T-helper 1 cell treated with Interleukin-12 subunit alpha and Interleukin-12 subunit beta and Interleukin-4 antibody, amounts not matched to agents 30 μg/mL and 1 μg/mL, for 36 hours (primary cell): ENCODE measurements around the gene CACNA1F.

Source experiments
- H3K27ac Mint-ChIP-seq: one replicate; pipeline ENCODE4 v1.8.0; 2021; ENCODE audit warnings: mild to moderate bottlenecking, mixed read lengths
- H3K27me3 Mint-ChIP-seq: one replicate; pipeline ENCODE4 v1.8.0; 2021; ENCODE audit warnings: low read depth, mixed read lengths
- H3K36me3 Mint-ChIP-seq: one replicate; pipeline ENCODE4 v1.8.0; 2021; ENCODE audit warnings: low read depth, mixed read lengths
- H3K4me1 Mint-ChIP-seq: one replicate; pipeline ENCODE4 v1.8.0; 2021; ENCODE audit warnings: low read depth, mixed read lengths
- H3K4me3 Mint-ChIP-seq: one replicate; pipeline ENCODE4 v1.8.0; 2021; ENCODE audit warnings: mild to moderate bottlenecking, moderate library complexity, mixed read lengths
- H3K9me3 Mint-ChIP-seq: one replicate; pipeline ENCODE4 v1.8.0; 2021; ENCODE audit warnings: mixed read lengths

CACNA1F gene

GRCh38 chrX:49249616-49250015 is 16.5 kb upstream of the CACNA1F start:
- H3K9me3 Mint-ChIP-seq: no peaks in the 10 kb centered on the region
- peaks cover 2% of the 10 kb centered on the region for H3K4me1 Mint-ChIP-seq
- no peaks in the 10 kb centered on the region for H3K27me3 Mint-ChIP-seq
- peaks cover 17% of the 10 kb centered on the region for H3K36me3 Mint-ChIP-seq
- H3K4me3 Mint-ChIP-seq: no peak overlapping the region
- no peak overlapping the region for H3K27ac Mint-ChIP-seq

DNA sequence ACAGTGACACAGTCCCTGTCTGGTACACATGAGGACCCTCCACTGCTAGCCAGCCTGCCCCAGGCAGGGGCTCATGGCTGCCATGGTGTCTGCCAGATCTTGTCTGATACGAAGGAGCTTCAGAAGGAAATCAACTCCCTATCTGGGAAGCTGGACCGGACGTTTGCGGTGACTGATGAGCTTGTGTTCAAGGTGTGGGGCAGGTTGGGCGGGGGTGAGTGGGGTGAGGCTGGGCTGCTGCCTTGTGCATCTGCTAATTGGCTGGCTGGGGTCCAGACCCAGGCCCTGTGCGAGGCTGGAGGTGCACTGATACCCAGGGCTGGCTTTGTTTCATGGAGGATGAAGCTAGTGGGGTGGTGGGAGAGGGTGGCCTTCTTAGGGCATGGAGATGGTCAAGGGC is 15.9 kb upstream of the CACNA1F start:
- Mint-ChIP-seq H3K36me3 (peaks cover 20% of the 10 kb centered on the region), H3K9me3 (no peaks in the 10 kb centered on the region), H3K4me1 (peaks cover 3% of the 10 kb centered on the region), H3K27me3 (no peaks in the 10 kb centered on the region), H3K4me3 (no peak overlapping the region), H3K27ac (no peak overlapping the region)

DNA sequence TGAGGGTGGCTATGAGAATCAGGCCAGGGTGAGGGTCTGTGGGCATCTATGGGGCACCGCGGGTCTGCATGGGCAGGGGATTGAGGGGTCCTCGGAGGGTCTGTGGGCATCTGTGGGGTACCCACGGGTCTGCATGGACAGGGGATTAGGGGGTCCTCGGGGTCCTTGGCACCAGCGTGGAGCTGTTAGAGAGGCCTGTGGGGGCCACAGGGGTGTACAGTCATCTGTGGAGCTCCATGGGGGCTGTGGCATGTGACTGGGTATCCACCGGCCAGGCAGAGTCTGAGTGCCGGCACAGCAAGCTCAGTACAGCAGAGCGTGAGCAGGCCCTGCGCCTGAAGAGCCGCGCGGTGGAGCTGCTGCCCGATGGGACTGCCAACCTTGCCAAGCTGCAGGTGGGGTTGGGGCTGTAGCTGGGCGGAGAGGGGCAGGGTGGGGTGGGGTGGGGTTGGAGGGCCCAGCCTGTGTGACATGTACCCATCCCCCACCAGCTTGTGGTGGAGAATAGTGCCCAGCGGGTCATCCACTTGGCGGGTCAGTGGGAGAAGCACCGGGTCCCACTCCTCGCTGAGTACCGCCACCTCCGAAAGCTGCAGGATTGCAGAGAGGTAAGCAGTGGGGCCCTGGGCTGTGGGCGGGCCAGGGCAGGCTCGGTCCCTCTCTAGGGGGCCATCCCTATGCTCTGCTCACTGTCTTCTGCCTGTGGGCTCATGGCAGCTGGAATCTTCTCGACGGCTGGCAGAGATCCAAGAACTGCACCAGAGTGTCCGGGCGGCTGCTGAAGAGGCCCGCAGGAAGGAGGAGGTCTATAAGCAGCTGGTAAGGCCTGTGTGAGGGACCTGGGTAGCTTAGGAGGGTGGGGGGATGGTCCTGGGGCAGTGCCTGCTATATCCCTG is 15.0 kb upstream of the CACNA1F start:
- Mint-ChIP-seq H3K27me3 (no peaks in the 10 kb centered on the region), H3K9me3 (no peaks in the 10 kb centered on the region), H3K4me1 (peaks cover 6% of the 10 kb centered on the region), H3K27ac (no peak overlapping the region), H3K36me3 (peaks cover 24% of the 10 kb centered on the region), H3K4me3 (no peak overlapping the region)

GRCh38 chrX:49247346-49247745 is 14.2 kb upstream of the CACNA1F start:
- no peak overlapping the region for H3K4me3 Mint-ChIP-seq

GRCh38 chrX:49246541-49246940 is 13.4 kb upstream of the CACNA1F start:
- Mint-ChIP-seq H3K27ac (no peak overlapping the region), H3K27me3 (no peaks in the 10 kb centered on the region), H3K36me3 (peaks cover 22% of the 10 kb centered on the region), H3K4me1 (peaks cover 6% of the 10 kb centered on the region), H3K9me3 (no peaks in the 10 kb centered on the region), H3K4me3 (no peak overlapping the region)

More at GRCh38 chrX:49247346-49247745, 14.2 kb upstream of the CACNA1F start:
- Mint-ChIP-seq H3K27me3 (no peaks in the 10 kb centered on the region), H3K9me3 (no peaks in the 10 kb centered on the region), H3K4me1 (peaks cover 6% of the 10 kb centered on the region), H3K36me3 (peaks cover 25% of the 10 kb centered on the region), H3K27ac (no peak overlapping the region)

DNA sequence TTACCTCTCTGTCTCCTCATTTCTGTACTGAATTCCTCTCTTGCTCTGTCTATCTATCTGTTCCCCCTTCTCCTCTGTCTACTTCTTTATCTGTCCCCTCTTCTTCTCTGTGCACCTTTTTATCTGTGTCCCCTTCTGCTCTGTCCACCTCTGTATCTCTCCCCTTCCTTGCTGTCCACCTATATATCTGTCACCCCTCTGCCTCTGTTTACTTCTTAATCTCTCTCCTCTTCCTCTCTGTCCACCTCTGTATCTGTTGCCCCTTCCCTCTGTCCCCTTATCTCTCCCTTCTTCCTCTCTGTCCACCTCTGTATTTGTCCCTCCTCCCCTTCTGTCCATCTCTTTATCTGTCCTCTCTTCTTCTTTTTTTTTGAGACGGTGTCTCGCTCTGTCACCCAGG is 11.1 kb upstream of the CACNA1F start:
- peaks cover 21% of the 10 kb centered on the region for H3K36me3 Mint-ChIP-seq
- no peak overlapping the region for H3K27ac Mint-ChIP-seq
- H3K27me3 Mint-ChIP-seq: no peaks in the 10 kb centered on the region
- H3K4me3 Mint-ChIP-seq: no peak overlapping the region
- peaks cover 7% of the 10 kb centered on the region for H3K4me1 Mint-ChIP-seq
- no peaks in the 10 kb centered on the region for H3K9me3 Mint-ChIP-seq

DNA sequence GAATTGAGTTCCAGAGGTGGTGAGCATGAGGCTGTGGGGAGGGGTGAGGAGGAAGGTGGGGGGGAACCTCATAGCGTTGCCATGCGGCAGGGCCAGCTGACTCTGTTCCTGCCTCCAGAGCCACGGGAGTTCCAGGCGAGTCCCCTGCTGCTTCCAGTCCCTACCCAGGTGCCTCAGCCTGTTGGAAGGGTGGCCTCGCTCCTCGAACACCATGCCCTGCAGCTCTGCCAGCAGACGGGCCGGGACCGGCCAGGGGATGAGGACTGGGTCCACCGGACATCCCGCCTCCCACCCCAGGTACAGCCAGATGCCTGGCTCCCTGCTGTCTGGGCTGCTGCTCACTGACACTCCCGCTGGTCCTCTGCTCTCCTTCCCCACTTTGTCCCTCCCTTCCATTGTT is 10.0 kb upstream of the CACNA1F start:
- Mint-ChIP-seq H3K27me3 (no peaks in the 10 kb centered on the region), H3K36me3 (peaks cover 21% of the 10 kb centered on the region), H3K27ac (no peak overlapping the region), H3K4me3 (no peak overlapping the region), H3K9me3 (no peaks in the 10 kb centered on the region), H3K4me1 (peaks cover 7% of the 10 kb centered on the region)

- Mint-ChIP-seq H3K27me3 (no peaks in the 10 kb centered on the region), H3K36me3 (peaks cover 19% of the 10 kb centered on the region)
These were observed 9.5 kb upstream of the CACNA1F start for GRCh38 chrX:49242545-49243066.

DNA sequence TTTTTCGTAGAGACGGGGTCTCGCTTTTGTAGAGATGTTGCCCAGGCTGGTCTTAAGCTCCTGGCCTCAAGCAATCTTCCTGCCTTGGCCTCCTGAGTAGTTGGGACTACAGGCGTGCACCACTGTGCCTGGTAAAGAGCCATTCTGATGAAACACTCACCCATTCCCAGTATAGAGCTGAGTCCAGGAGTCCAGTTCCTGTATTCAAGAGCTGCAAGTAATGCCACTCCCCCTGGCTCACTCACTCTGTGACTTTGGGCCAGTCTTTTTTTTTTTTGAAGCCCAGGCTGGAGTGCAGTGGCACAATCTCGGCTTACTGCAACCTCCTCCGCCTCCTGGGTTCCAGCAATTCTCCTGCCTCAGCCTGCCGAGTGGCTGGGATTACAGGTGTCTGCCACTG is 5.6 kb upstream of the CACNA1F start:
- no peak overlapping the region for H3K27ac Mint-ChIP-seq
- no peak overlapping the region for H3K4me3 Mint-ChIP-seq
- H3K36me3 Mint-ChIP-seq: peaks cover 15% of the 10 kb centered on the region
- H3K27me3 Mint-ChIP-seq: no peaks in the 10 kb centered on the region
- H3K4me1 Mint-ChIP-seq: peaks cover 17% of the 10 kb centered on the region
- H3K9me3 Mint-ChIP-seq: no peaks in the 10 kb centered on the region

More at GRCh38 chrX:49242545-49243066, 9.5 kb upstream of the CACNA1F start:
- no peak overlapping the region for H3K27ac Mint-ChIP-seq
- H3K4me1 Mint-ChIP-seq: peaks cover 7% of the 10 kb centered on the region
- H3K9me3 Mint-ChIP-seq: no peaks in the 10 kb centered on the region
- H3K4me3 Mint-ChIP-seq: no peak overlapping the region

DNA sequence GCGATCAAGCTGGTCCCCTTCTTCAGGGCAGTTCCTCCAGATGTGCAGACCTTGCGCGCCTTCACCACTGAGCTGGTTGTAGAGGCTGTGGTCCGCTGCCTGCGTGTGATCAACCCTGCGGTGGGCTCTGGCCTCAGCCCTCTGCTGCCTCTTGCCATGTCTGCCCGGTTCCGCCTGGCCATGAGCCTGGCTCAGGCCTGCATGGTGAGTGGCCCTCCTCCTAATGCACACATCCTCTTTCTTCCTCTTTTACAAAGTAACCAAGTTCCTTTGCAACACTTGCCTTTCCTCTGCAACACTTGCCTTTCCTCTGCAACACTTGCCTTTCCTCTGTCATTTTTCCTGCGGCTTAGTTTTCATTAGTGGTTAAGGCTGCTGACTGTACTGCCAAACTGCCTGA is 3.9 kb upstream of the CACNA1F start:
- Mint-ChIP-seq H3K9me3 (no peaks in the 10 kb centered on the region), H3K27ac (peak overlapping the region; percentile 84), H3K36me3 (peaks cover 11% of the 10 kb centered on the region), H3K4me3 (peak overlapping the region; percentile 96), H3K4me1 (peaks cover 18% of the 10 kb centered on the region), H3K27me3 (no peaks in the 10 kb centered on the region)

GRCh38 chrX:49233887-49234555 is 881 bp upstream of the CACNA1F start:
- H3K4me3 Mint-ChIP-seq: no peak overlapping the region
- H3K27me3 Mint-ChIP-seq: no peaks in the 10 kb centered on the region
- H3K36me3 Mint-ChIP-seq: peaks cover 6% of the 10 kb centered on the region
- no peaks in the 10 kb centered on the region for H3K9me3 Mint-ChIP-seq
- H3K4me1 Mint-ChIP-seq: peaks cover 28% of the 10 kb centered on the region
- no peak overlapping the region for H3K27ac Mint-ChIP-seq

- Mint-ChIP-seq H3K27me3 (no peaks in the 10 kb centered on the region), H3K4me3 (no peak overlapping the region), H3K4me1 (peaks cover 28% of the 10 kb centered on the region), H3K36me3 (peaks cover 6% of the 10 kb centered on the region), H3K9me3 (no peaks in the 10 kb centered on the region), H3K27ac (no peak overlapping the region)
These were observed 615 bp downstream of the CACNA1F start for GRCh38 chrX:49232525-49232924.

GRCh38 chrX:49231333-49232000 is 1.7 kb downstream of the CACNA1F start:
- Mint-ChIP-seq H3K9me3 (no peaks in the 10 kb centered on the region), H3K36me3 (no peaks in the 10 kb centered on the region), H3K27me3 (no peaks in the 10 kb centered on the region), H3K4me1 (peaks cover 18% of the 10 kb centered on the region), H3K4me3 (peak overlapping the region; percentile 78), H3K27ac (peak overlapping the region; percentile 92)

DNA sequence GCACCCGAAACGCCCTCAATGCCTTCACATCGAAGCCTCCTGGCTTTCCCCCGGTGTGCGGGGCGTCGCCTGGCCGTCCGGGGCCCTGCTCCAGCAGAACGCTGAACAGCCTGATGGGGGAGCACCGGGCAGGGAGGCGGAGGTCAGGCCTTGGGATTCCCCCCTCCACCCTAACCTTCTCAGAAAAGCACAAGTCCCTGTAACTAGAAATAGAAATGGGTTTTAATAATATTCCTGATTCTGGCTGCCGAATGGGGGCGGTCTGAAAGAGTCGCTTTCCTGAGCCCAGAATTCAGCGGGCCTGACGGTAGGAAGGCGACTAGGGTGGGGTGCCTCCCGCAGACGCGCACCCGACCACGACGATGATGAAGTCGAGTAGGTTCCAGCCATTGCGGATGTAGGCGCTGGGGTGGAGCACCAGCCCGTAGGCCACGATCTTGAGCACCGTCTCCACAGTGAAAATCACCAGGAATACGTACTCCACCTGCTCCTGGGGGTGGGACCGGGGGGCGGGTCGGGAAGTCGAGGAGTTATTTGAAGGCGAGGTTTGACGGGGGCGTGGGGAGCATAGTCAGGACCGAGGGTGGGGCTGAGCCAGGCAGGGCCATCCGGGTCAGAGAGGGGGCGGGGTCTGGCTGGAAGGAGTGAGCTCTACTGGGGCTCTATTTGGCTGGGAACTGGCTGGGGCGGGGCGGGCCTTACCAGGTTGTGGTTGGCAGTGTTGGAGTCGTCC is 2.5 kb downstream of the CACNA1F start:
- H3K27me3 Mint-ChIP-seq: no peaks in the 10 kb centered on the region
- H3K9me3 Mint-ChIP-seq: no peaks in the 10 kb centered on the region
- peak overlapping the region; percentile 92 for H3K27ac Mint-ChIP-seq
- peak overlapping the region; percentile 78 for H3K4me3 Mint-ChIP-seq
- H3K4me1 Mint-ChIP-seq: peaks cover 18% of the 10 kb centered on the region
- no peaks in the 10 kb centered on the region for H3K36me3 Mint-ChIP-seq
